CD4-positive, alpha-beta T cell (primary cell): ENCODE results near the gene LARGE1. TPM values are rescaled to one million over a fixed set of nuclear protein-coding genes. Genes with fewer than 3 reads are reported as not detected.

Experiments
- ATAC-seq: fragments of 200-7000 bp; cut with Tn5 transposase; one replicate; pipeline ENCODE4 v1.10.0; 2022; ENCODE audit warnings: mild to moderate bottlenecking; ENCODE audit not compliant: poor library complexity
- CTCF ChIA-PET: fragments of 350-600 bp; sonication (Branson Sonifier 250); formaldehyde crosslinking; loops from one replicate; lab custom pipeline; 2021; ENCODE audit warnings: antibody characterized with exemption, inconsistent platforms; lab: Charles Lee
- POLR2A ChIA-PET: fragments of 350-600 bp; sonication (Branson Sonifier 250); formaldehyde crosslinking; loops from one replicate; lab custom pipeline; 2021; ENCODE audit warnings: antibody characterized with exemption, inconsistent platforms; lab: Charles Lee
- DNase-seq, 14 experiments: peaks; one replicate each; pipeline ENCODE4 v3.0.0-alpha.2; 2013 to 2020; ENCODE audit warnings: mixed read lengths in 2 of 14
- H3K27ac ChIP-seq, 2 donors: one replicate each; pipeline versions ENCODE4 v1.5.1 to v1.7.0; 2013; ENCODE audit warnings: low read length in 2 of 2, low read depth in 1 of 2, mild to moderate bottlenecking in 1 of 2
- H3K27me3 ChIP-seq, 2 experiments: 1 replicate in 1 of 2; 2 replicates in 1 of 2; pipeline versions ENCODE4 v1.6.1 to v1.7.0; 2013; ENCODE audit warnings: low read length in 2 of 2, control low read depth in 1 of 2, mild to moderate bottlenecking in 1 of 2, moderate library complexity in 1 of 2; ENCODE audit not compliant: insufficient read depth in 2 of 2, control insufficient read depth in 1 of 2
- H3K36me3 ChIP-seq: one replicate; pipeline ENCODE4 v1.6.1; 2013; ENCODE audit warnings: low read length, control low read depth; ENCODE audit not compliant: insufficient read depth
- H3K4me1 ChIP-seq: one replicate; pipeline ENCODE4 v1.6.1; 2013; ENCODE audit warnings: low read length, control low read depth; ENCODE audit not compliant: insufficient read depth
- H3K4me3 ChIP-seq: one replicate; pipeline ENCODE4 v1.5.1; 2013; ENCODE audit warnings: mild to moderate bottlenecking, low read length, moderate library complexity
- H3K9me3 ChIP-seq, 2 experiments: 1 replicate in 1 of 2; 2 replicates in 1 of 2; pipeline versions ENCODE4 v1.6.1 to v1.7.0; 2013; ENCODE audit warnings: low read length in 2 of 2, mild to moderate bottlenecking in 2 of 2, control low read depth in 1 of 2, moderate library complexity in 1 of 2; ENCODE audit not compliant: control insufficient read depth in 1 of 2, insufficient read depth in 1 of 2
- H3K27ac Mint-ChIP-seq: one replicate; pipeline ENCODE4 v1.8.0; 2020; ENCODE audit warnings: mixed read lengths
- H3K27me3 Mint-ChIP-seq: one replicate; pipeline ENCODE4 v1.8.0; 2021; ENCODE audit warnings: mixed read lengths
- H3K36me3 Mint-ChIP-seq: one replicate; pipeline ENCODE4 v1.8.0; 2021; ENCODE audit warnings: low read depth, mixed read lengths
- H3K4me1 Mint-ChIP-seq: one replicate; pipeline ENCODE4 v1.8.0; 2021; ENCODE audit warnings: low read depth, mixed read lengths
- H3K4me3 Mint-ChIP-seq: one replicate; pipeline ENCODE4 v1.8.0; 2020; ENCODE audit warnings: mild to moderate bottlenecking, mixed read lengths
- H3K9me3 Mint-ChIP-seq: one replicate; pipeline ENCODE4 v1.8.0; 2020; ENCODE audit warnings: mixed read lengths
- intact Hi-C, 2 experiments: fragments of 100-400 bp; cut with DNase I in 1 of 2; cut with micrococcal nuclease in 1 of 2; formaldehyde crosslinking; loops; one replicate each; pipeline versions ENCODE4 v1.15.1 to v1.9.0; 2023 to 2025; cut with DNase I, micrococcal nuclease
- total RNA-seq, 174 experiments: library from RNA in 2 of 174; stranded (reverse) in 2 of 174; gene quantifications; one replicate each; pipeline ENCODE4 v1.2.3 and lab custom pipeline; 2021 to 2026
- TF ChIP-seq, protein P1 (sequence below): fragments of 200-600 bp; IDR thresholded peaks from one replicate; pipeline ENCODE4 v1.8.0; 2022; ENCODE audit warnings: antibody characterized with exemption, mild to moderate bottlenecking

The LARGE1 gene
- total RNA-seq, 2 experiments from 2014 or later: 0.14 to 0.70 TPM

DNA sequence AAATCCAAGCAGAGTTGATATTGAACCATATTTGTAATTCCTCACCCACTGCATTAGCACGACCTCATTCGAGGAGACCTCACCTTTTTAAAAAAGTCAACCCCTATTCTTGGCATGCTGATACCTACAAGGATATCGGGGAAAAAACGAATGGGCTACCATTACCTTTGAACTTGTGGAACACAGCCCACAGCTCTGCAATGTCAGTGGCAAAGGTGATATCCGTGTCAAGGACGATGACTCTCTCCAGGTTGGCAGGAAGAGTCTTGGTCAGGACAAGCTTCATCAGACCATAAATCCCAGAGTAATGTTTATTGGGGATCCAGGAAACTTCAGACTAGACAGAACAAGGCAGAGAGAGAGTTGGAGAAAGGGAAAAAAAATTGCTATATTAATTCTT lies 355.6 kb downstream of the LARGE1 start:
- Histone ChIP-seq H3K27me3 (no peaks in the 10 kb centered on the region), H3K27ac (no peak overlapping the region), H3K36me3 (no peaks in the 10 kb centered on the region), H3K9me3 (peaks cover 0 to 4% of the 10 kb centered on the region in 2 experiments), H3K4me3 (no peak overlapping the region), H3K4me1 (no peaks in the 10 kb centered on the region)
- Mint-ChIP-seq H3K9me3 (peaks cover 2% of the 10 kb centered on the region), H3K4me3 (no peak overlapping the region), H3K4me1 (no peaks in the 10 kb centered on the region), H3K27me3 (no peaks in the 10 kb centered on the region), H3K36me3 (no peaks in the 10 kb centered on the region), H3K27ac (no peak overlapping the region)
- DNase-seq (no peak), ATAC-seq (no peak)
- TF ChIP-seq, protein P1, sequence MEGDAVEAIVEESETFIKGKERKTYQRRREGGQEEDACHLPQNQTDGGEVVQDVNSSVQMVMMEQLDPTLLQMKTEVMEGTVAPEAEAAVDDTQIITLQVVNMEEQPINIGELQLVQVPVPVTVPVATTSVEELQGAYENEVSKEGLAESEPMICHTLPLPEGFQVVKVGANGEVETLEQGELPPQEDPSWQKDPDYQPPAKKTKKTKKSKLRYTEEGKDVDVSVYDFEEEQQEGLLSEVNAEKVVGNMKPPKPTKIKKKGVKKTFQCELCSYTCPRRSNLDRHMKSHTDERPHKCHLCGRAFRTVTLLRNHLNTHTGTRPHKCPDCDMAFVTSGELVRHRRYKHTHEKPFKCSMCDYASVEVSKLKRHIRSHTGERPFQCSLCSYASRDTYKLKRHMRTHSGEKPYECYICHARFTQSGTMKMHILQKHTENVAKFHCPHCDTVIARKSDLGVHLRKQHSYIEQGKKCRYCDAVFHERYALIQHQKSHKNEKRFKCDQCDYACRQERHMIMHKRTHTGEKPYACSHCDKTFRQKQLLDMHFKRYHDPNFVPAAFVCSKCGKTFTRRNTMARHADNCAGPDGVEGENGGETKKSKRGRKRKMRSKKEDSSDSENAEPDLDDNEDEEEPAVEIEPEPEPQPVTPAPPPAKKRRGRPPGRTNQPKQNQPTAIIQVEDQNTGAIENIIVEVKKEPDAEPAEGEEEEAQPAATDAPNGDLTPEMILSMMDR: no peak
- CTCF ChIA-PET: no interaction called here
- POLR2A ChIA-PET: no interaction called here
- intact Hi-C loops: no loop called here

DNA sequence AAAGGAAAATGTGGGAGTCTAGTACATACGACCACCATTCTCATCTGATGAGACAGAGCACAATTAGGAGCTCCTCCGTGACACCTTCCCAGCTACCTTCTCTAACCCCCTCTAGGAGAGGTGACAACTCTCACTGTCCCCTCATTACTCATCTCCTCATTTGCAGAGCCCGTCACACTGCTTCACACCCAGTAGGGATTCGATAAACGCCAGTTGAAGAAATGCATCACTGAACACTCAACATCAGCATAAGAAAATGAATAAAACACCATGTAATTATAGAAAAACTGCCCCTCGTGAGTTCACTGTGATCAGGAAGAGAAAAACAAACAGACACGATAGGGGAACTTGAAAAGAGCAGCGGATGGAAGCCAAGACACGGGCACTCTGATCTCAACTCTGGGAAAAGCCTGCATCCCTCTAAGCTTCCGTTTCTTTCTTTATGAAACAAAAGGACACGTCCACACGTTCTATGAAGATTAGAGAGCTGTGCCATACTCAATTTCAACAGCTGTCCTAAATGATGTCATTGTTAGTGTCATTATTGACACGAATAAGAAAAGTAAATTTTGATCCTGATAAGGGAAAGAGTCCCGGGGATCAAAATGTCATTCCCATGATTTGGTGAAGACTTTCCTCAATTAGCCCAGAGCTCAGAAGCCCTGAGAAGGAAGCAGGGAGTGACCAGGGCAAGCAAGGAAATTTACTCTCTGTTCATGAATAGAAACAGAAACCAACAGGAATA lies 356.9 kb downstream of the LARGE1 start:
- Histone ChIP-seq H3K9me3 (peaks cover 0 to 7% of the 10 kb centered on the region in 2 experiments), H3K4me3 (no peak overlapping the region), H3K27me3 (no peaks in the 10 kb centered on the region), H3K27ac (no peak overlapping the region), H3K4me1 (no peaks in the 10 kb centered on the region), H3K36me3 (no peaks in the 10 kb centered on the region)
- no peaks in the 10 kb centered on the region for H3K36me3 Mint-ChIP-seq
- no peak overlapping the region for H3K27ac Mint-ChIP-seq
- POLR2A ChIA-PET: no interaction called here
- no peak for DNase-seq
- no peaks in the 10 kb centered on the region for H3K4me1 Mint-ChIP-seq
- TF ChIP-seq, protein P1: no peak
- CTCF ChIA-PET: no interaction called here
- no peak overlapping the region for H3K4me3 Mint-ChIP-seq
- H3K9me3 Mint-ChIP-seq: peaks cover 2% of the 10 kb centered on the region
- intact Hi-C loops: no loop called here
- no peak for ATAC-seq
- no peaks in the 10 kb centered on the region for H3K27me3 Mint-ChIP-seq

DNA sequence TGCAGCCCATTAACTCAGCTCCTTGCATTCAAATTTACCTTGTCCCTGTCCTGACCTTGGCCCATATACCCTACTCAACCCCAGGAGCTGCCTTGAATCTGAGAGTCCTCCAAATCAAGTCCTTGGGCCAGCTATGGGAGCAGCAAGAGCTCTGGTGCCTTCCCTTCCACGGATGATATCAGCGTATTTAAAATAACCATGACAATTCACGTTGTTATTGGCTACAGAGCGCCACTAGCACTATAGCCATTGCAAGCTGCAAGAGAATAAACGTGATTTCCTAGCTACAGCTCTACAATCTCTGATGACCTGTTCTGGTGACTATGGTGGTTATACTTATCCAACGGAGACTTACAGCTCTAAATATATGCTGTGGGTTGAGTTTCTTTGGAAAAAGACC lies 357.8 kb downstream of the LARGE1 start:
- H3K4me1 ChIP-seq: no peaks in the 10 kb centered on the region
- DNase-seq (no peak), ATAC-seq (no peak)
- no peaks in the 10 kb centered on the region for H3K27me3 ChIP-seq
- no peak overlapping the region for H3K4me3 ChIP-seq
- intact Hi-C loops: no loop called here
- TF ChIP-seq, protein P1: no peak
- Mint-ChIP-seq H3K9me3 (peaks cover 2% of the 10 kb centered on the region), H3K36me3 (no peaks in the 10 kb centered on the region), H3K27ac (no peak overlapping the region), H3K4me1 (no peaks in the 10 kb centered on the region), H3K4me3 (no peak overlapping the region), H3K27me3 (no peaks in the 10 kb centered on the region)
- H3K27ac ChIP-seq: no peak overlapping the region
- POLR2A ChIA-PET: no interaction called here
- CTCF ChIA-PET: no interaction called here
- no peaks in the 10 kb centered on the region for H3K36me3 ChIP-seq
- peaks cover 0 to 7% of the 10 kb centered on the region in 2 experiments for H3K9me3 ChIP-seq
